ENCODE measurements around the gene SMCO2.
"Not testable (repeated sequence)": the region's sequence is repeated elsewhere in the genome, so short reads cannot be mapped to it uniquely, and the experiment has no call there.

The SMCO2 gene

DNA sequence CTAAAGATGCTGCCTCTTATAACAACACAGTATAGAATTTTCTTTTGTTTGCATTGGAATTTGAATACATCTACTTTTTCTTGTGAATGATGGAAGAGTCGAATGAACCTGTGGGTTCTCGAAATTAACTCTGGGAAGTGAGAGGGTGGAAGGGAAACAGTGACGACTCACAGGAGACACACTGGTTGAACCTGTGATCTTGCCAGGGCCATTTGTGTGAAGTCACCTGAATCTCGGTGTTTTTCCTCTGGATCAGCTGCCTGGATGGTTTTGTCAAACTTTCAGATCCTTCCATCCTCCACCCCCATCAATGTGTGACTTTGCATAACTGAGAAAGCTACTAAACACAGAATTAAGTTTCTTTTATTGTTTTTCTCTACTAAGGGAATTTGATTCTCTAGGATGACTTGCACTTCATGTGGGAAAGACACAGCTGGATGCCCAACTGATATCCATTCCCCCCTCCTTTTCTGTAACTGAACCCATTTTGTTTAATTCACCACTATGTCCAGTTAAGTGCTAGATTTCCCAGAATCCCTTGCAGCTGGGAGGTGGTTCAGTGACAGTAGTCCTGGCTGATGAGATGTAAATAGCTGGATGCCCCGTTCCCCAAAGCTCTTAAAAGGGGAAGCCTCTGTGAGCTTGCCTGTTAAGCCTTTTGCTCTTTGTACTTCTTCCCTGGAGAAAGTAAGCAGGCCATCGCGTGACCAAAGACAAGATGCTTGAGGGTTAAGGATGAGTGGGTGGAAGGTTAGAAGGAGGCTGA lies 83.8 kb downstream of the SMCO2 start:
- no peak for DNase-seq

DNA sequence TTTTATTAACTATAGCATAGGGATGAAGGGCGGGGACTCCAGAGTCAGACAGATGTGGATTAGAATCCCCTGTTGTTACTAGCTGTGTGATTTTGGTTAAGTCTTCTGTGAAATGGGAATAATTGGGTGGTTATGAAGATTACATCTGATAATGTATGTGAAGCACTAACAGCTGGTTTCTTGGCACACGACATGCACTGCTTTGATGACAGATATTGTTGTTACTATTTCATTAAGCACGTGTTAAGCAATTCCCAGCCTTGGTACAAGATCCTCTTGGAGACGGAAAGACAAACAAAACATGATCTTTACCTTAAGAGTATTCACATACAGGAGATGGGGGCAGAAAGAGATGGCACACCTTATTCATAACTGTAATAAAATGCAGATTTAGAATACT lies 85.4 kb downstream of the SMCO2 start:
- DNase-seq, result no peak

DNA sequence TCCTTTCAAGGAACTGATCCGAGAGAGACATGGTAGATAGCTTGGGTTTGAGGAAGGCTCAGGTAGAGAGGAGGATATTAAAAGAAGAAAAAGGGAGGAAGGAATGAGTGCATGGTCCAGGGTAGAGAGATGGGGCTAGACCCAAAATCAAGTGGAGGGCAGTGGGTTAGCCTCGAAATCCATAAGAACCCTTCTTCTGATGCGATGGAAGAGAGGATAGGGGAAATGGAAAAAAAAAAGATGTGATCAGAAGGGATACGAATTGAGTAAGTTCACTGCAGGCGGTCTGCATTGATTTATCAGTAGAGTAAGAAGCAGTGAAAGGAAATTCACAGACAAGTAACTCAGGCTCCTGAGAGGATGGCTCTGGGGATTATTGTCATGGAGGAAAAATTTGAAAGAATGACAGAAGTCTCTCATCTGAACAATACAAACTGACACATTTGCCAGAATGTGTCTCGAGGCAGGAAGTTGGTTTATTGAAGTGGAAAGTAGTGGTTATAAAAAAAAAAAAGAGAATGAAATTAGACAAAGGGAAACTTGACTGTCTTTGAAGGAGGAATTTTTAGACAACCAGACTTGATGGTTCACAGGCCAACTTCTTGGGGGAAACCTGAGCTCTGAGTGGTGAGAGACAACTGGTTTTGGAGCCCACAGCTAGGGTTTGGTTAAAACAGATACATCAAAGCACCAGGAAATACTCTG lies 87.7 kb downstream of the SMCO2 start:
- no peak for DNase-seq

DNA sequence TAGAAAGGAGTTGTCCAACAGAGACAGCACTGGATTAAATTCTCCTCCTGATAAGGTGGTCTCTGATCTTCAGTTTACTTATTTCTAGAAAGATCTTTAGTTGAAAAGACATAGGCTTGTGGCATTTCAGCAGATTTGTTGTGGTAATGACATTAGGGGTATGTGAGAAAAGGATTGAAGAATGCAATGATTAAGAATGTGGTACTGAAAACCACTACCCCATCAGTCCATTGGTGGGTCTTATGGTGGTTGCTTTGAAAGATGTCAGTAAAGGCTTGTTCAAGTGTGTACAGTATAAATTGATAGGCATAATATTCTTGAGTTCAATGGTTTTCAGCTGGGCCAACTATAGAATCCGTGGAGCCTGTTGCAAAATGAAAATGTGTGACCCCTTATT lies 88.2 kb downstream of the SMCO2 start:
- DNase-seq, result no peak

DNA sequence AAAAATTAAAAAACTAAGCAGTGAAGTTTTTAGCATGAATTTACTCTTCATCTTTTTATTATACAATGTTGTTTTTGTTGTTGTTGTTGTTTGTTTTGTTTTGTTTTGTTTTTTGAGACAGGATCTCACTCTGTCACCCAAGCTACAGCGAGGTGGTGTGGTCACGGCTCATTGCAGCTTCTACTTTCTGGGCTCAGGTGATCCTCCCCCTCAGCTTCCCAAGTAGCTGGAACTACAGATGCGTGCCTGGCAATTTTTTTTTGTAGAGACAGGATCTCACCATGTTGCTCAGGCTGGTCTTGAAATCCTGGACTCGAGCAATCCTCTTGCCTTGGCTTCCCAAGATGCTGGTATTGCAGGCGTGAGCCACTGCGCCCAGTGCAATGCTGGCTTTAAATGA lies 88.8 kb downstream of the SMCO2 start:
- no peak for DNase-seq

DNA sequence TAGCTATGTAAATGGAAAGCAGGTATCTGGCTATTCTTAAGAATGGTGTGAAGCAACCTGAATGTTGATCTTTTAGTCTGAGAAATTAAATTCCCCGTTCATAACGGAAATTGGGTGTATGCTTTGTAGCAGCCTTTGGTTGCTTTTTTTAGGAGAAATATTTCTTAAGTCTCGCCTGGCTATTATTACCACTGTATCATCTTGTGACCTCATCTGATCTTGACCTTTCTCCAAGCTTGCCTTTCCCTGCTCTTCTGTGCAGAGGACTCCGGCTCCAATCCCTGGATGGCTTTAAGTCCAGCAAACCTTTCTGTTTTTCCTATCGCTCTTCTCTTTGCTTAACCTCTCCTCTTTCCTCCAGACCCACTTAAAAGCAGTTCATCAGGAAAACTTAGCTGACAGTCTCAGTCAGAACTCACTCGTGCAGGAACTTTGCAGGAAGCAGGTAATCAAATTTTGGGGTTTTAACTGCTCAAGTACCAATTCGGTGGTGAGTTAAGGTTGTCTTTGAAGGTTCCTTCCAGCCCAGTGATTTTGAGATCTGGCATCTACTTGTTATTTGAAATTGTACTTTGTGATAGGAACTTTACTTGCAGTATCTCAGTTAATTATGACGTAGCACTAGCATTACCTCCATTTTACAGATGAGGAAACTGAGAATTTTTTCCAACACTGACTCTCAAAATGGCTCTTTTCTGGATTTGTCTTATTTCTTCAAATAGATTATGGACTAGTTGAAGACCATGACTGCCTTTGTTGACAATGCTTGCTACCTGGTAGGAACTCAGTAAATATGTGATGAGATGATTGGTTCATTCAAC lies 91.5 kb downstream of the SMCO2 start:
- no peak for DNase-seq

DNA sequence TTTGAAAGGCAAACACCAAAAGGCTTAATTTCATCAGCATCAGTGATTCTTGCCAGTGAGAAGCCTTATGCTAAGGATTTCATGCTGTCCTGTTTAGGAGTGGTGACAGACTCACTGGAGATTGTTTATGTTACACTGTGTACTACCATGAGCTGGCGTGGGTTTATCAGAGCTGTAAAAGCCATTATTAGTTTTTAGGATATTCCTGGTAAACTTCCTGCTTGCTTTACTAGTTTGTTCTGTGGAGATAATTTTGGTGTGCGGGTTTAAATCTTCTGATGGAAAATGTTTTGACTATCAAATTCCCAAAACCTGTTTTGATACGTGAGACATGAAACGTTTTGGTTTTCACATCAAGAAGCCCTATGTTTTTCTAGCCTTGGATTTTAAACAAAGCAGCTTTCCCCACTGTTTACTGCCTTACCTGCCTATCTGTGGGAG lies 92.7 kb downstream of the SMCO2 start:
- no peak for DNase-seq

DNA sequence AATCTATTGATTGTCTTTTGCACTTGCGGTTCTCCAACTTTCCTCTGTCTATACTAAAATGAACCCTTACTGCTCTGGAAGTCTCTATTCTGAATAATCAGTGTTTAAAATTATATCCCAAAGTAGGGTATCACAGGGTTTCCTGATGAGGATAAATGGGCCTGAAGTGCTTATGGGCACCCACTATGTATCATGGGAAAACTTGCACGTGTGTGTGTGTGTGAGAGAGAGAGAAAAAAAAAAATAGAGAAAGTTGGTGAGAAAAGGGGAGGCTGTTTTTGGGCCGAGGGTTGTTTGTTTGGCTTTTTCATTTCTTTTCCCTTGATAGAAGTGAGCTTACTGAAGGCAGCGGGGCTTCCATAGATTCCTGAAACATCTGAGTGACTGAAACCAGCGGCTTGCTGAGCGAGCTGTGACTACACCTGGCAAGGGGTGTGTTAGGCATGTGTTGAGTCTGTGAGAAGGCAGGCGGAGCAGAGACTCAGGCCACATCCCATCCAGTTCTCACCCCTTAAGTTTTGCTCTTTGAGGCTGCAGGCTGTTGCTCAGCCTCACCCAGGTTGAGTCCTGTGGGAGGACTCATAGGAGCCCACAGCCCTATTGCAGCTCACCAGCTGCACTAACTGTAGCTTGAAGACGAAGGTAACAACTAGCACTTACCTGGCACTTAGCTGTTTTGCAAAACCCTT lies 94.6 kb downstream of the SMCO2 start:
- no peak for DNase-seq

DNA sequence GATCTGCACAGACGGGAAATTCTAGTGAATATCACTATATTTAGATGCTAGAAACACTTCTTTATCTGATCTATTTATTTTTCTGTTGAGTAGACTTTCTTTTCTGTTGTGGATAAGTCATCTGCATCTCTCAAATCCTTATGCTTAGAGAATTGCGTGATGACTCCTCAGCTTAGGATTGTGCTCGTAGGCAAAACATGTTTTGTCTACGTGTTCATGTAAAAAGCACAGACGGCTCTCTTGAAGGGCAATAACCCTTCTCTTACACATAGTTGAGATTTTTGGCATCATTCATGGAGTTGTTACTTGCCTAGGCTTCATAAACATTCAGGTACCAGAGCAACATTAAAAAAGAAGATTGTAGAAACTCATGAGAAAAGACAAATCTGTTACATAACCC lies 96.1 kb downstream of the SMCO2 start:
- no peak for DNase-seq

DNA sequence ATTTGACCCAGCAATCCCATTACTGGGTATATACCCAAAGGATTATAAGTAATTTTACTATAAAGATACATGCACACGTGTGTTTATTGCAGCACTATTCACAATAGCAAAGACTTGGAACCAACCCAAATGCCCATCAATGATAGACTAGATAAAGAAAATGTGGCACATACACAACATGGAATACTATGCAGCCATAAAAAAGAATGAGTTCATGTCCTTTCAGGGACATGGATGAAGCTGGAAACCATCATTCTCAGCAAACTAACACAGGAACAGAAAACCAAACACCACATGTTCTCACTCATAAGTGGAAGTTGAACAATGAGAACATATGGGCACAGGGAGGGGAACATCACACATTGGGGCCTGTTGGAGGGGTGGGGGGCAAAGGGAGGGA lies 98.3 kb downstream of the SMCO2 start:
- DNase-seq, result not testable (repeated sequence)

DNA sequence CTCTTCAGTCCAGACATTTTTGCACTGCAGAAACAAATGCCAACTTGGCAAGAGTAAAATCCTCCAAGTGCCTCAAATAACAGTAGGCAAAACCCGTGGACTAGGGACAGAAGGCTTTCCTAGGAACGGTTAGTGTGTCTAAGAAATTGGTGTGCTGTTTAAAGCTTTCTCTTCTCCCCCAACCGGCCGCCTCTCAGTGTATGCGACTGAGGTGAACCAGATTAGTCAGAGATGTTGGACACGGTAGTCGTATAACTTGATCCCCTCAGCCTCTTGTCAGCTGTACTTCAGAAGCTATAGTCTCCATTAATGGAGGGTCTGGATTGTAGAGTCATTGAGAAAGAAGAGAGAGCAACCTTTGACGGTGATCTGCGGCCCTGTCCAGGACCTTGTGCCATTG lies 99.1 kb downstream of the SMCO2 start:
- DNase-seq, result no peak

DNA sequence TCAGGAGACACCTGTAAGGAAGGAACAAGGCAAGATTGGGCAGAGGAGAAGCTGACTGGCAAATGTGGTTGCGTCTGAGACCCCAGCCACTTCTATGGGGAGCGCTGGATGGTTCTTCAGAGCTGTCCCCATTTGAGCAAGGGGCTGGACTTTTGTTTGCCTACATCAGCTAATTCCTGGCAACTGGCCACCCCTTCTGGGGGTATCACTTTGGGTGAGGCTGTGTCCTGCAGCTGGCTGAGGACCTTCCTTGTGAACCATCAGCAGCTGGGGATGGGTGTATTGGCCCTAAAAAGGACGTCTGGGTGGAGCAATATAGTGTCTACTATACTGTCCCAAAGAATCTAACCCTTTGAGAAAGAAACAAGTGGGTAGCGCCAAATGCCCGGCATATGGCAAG lies 101.1 kb downstream of the SMCO2 start:
- DNase-seq, result no peak

DNA sequence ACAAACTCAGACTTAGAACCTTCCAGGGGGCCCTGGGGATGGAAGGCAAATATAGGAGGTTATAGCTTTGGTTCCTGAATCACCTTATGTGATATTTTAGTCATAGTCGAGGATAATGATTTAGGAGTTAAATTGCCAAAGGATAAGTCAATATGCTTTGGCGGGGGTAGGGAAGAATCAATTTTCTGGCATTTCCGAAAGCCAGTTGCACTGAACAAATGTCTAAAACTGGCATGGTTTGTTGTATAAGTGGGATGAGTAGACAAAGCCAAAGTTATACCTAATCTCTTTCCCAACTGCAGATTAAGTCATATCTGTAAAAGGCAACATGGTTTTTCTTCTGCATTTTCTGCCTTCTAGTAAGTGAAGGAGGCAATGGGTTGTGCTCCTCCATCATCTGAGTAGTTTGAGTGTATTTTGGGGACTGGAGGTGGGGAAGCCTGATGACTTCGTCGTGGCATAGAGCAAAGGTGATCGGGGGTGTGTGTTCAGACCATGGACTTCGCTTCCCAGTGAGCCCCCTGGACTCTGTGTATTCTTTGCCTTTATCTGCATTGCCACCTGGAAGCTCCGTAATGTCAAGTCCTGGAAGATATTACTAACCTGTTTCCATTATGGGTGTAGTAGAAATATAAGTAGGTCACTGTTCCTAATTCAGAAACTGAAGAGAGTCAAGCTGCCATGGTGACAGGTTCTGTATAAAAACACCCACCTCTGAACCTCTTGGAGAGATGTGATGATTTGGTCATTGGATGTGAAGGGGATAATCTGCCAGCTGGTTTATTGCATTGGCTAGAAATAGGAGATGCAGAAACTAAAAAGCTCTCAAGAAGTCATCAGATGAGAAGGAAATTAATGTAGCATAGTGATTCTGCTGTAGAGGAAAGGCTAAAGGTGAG lies 102.0 kb downstream of the SMCO2 start:
- DNase-seq, result no peak

DNA sequence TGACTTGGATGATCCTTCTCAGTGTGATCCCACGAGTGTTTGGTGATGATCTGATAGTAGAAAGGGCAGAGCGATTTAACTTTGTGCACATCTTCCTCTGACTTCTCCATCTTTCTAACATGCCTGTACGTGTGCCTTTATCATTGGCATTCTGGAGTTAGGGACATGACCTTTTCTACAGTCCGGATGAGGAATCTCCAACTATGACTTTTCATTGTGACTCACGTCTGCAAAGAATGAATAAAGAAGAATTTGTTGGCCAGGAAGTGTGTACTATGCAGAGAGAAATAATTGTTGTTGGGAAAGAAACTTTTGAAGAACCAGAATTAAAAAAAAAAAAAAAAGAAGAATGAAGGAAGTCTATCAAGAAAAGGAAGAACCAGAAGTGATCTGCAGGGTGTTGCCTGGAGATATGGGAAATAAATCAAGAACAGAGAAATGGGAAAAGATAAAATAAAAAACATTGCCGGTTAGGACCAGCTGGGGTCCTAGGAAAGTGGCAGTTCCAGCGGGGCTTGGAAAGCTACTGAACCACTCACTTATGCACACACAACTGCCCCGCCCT lies 102.8 kb downstream of the SMCO2 start:
- DNase-seq, result no peak

DNA sequence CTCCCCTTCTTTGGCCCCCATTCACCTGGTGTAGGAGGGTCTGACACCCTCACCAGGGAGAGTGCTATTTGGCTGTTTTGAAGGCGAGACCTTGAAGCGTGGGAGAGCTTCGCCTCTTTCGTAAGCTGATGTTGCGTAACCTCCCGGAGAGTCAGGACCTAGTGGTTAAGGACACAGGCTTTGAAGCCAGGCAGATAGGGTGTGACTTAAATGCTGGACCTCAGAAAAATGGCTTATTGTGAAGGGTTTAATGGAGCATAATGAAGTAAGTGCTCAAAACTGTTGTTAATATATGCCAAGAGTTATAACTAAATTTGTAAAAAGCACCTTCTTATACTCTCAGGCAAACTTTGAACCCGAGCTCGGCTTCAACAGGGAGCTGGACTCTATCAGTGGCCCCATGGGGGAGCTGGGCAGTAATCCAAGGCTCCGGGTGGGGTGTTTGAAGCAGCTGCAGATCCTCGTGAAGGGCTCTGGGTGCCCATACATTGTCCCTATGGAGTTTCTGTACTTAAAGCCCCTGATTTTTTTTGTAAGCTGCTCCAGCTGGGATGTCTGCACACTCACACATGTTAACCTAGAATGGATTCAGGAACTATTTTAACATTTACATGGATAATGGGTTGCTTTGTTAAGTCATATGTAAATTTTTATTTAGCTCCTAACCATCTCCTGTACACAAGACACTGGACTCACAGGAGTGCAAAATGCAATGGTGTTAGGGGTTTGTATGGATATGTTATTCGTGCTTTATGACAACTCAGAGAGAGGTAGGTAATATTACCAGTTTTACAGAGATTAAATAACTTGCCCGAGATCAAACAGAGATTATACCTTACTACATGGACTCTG lies 103.5 kb downstream of the SMCO2 start:
- no peak for DNase-seq

DNA sequence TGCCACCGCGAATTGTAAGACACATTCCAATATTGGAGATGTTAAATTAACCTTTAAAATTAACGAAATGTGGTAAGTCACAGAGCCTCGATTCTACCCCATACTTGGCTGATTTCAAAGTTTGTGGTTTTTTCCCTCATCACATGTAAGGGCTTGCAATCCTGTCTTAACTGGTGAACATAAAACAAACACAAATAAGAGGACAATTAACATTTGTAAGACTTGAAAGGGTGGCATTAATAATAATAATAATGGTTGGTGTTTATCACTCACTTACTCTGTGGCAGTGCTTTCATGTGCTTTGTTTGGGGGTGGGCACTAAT lies 104.1 kb downstream of the SMCO2 start:
- DNase-seq, result no peak

DNA sequence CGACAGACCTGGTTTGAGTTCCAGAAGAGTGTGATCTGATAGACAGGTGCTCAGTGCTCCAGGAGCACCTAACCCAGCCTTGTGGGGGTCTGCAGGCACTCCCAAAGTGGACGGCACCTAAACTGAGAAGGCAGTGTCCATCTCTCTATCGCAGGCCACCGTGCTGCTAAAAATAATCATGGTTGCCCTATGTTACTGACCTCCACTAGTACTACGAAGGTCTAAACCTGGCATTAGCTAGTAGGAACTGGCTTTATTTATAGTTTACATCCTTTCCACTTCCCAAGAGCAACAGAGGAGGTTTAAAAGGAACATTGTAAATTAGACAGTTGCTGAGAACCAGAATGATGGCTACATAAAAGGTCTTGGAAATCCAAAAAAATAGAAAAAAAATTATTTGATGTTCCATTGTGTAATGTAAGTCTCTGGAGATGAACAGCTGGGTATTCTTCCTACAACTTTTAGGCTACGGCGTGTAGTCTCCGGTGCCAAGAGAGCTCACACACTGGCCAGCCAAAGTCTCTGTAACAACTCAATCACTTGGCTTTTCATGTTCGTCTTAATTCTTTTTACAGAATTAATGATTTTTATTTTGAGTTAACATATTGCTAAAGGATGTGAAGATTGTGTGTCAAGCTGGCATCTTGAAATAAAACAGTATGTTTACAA lies 104.8 kb downstream of the SMCO2 start:
- DNase-seq, result no peak

Measured in cerebellar nuclear complex (tissue), 1 donor.